Vagina (tissue), 2 donors: ENCODE measurements around the gene IMP4.

Experiments
- POLR2A ChIP-seq, 2 donors: fragments of 450-650 bp; IDR thresholded peaks; one replicate each; pipeline ENCODE4 v1.6.1; 2017; ENCODE audit warnings: antibody characterized with exemption in 2 of 2, mild to moderate bottlenecking in 2 of 2, moderate library complexity in 2 of 2
- POLR2AphosphoS5 ChIP-seq, 2 donors: sonication (generic); formaldehyde crosslinking; IDR thresholded peaks; one replicate each; pipeline ENCODE4 v1.9.0; 2017; ENCODE audit warnings: antibody characterized with exemption in 2 of 2, mild to moderate bottlenecking in 2 of 2, low read depth in 1 of 2; ENCODE audit not compliant: insufficient read depth in 1 of 2
- TF ChIP-seq, protein P1 (sequence below), 3 experiments: fragments of 450-650 bp in 2 of 3; fragments of 200-600 bp in 1 of 3; sonication (generic) in 1 of 3; IDR thresholded peaks; one replicate each; pipeline ENCODE4 v1.5.1; 2017 to 2019; ENCODE audit warnings: antibody characterized with exemption in 3 of 3, mild to moderate bottlenecking in 2 of 3, moderate library complexity in 2 of 3

DNA sequence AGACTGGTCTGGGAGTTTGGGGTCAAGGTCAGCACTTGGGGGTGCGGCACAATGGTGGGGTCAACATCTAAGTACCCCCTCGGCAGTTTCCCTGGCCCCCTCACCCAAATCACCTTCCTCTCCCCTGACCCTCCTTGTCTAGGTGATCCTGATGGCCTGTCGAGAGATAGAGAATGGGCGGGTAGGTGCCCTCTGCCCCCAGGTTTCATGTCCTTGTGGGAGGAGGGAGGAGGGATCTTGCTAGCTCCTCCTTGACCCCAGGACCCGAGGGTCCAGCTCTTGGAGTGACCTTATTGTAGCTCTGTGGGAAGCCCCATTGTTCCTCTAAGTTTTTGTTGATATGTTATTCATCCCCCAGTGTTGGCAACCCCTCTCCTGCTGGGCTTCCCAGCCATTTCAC is 16.8 kb downstream of the IMP4 start:
- TF ChIP-seq POLR2A (IDR thresholded peaks at IDR 0.05): no peak
- TF ChIP-seq, protein P1, sequence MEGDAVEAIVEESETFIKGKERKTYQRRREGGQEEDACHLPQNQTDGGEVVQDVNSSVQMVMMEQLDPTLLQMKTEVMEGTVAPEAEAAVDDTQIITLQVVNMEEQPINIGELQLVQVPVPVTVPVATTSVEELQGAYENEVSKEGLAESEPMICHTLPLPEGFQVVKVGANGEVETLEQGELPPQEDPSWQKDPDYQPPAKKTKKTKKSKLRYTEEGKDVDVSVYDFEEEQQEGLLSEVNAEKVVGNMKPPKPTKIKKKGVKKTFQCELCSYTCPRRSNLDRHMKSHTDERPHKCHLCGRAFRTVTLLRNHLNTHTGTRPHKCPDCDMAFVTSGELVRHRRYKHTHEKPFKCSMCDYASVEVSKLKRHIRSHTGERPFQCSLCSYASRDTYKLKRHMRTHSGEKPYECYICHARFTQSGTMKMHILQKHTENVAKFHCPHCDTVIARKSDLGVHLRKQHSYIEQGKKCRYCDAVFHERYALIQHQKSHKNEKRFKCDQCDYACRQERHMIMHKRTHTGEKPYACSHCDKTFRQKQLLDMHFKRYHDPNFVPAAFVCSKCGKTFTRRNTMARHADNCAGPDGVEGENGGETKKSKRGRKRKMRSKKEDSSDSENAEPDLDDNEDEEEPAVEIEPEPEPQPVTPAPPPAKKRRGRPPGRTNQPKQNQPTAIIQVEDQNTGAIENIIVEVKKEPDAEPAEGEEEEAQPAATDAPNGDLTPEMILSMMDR (IDR thresholded peaks at IDR 0.05): no peak
- no peak for TF ChIP-seq POLR2AphosphoS5 (IDR thresholded peaks at IDR 0.05; ENCODE audit: insufficient read depth in 1 of 2, low read depth in 1 of 2)
